HG03354 (cell line): ENCODE data around the gene UROD.
A peak's percentile ranks its signal among the peaks of the same experiment; 100 is the strongest.

Experiments
- ATAC-seq: cut with Tn5 transposase; IDR thresholded peaks from one replicate; pipeline ENCODE4 v1.9.1; 2021; ENCODE audit warnings: mild to moderate bottlenecking; ENCODE audit not compliant: unreplicated experiment, poor library complexity, severe bottlenecking

Gene UROD

DNA sequence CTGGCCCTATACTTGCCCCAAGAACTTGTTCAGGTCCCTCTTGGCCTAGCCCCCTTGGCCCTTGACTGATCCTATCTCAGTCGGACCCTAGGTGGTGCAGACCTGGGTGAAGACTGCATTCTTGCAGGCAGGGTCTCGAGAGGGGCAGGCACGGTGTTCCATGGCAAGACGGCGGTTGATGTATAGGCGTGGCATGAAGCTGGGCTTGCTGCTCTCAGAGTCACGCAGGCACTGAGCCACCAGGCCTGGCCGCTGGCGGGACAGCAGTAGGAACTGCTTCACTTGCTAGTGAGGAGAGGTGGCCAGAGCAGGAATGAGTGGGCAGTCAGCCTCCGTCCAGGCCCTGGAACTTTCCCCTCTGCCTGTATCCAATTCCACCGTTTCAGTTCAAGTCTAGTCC, 4.7 kb upstream of the UROD start:
- ATAC-seq, result no peak

DNA sequence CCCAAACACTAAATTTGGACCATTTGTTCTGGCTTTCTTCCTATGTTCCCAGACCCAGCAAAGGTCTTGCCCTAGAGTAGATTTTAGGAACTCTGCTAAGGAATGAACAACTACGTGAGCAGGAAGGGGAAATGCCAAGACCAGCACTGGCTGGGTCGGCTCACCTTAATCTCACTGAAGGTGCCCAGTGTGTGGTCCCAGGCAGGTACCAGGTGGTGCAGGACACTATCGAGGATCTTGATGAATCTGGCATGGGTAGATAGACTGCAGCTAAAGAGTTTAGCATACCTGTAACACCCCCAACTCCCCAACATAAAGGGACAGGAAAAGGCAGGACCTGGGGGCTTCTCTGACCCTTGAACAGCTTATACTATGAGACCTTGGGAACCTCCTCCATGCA, 4.0 kb upstream of the UROD start:
- no peak for ATAC-seq

DNA sequence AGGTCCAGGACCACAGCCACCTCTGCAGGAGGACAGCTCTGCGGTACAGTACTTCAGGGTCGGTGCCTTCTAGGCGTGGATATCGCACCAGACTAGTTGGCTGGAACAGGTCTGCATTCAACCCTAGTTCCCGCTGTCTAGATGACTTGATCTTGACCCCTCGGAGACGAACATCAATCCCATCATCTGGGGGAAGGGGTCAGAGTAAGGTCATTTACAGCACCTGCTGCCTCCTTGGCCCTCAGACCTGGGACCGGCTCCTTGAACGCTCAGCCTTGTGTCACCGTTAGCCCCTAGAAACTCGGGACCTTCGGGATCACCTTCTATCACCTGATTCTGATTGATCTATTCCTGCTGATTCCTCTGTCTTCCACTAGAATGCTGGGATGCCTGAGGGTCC, 3.5 kb upstream of the UROD start:
- ATAC-seq, result no peak

DNA sequence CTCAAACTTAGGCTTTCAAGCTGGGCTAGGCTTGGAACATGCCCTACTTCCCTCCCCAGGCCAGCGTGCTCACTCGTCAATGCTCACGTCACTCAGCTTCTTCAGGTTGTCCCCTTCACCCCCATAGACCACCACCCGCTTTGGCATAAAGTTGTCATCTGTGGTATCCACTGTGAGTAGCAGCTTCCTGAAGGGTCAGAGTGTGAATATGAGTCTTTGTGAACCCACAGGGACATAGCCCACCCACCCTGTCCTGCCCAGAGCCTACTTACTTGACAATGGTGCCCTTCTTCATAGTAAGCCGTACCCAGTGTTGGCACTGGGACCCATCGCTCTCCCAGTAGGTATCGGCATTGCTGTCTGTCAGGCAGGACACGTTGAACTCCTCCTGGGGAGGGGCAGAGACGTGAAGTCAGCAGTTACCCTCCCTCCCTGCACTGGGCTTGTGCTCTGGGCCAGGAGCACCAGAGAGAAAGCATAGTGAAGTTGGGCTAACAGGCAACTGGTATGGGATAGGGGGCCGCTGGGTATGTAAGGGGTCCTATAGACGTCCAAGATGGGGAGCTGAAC, 2.7 kb upstream of the UROD start:
- ATAC-seq, result no peak

DNA sequence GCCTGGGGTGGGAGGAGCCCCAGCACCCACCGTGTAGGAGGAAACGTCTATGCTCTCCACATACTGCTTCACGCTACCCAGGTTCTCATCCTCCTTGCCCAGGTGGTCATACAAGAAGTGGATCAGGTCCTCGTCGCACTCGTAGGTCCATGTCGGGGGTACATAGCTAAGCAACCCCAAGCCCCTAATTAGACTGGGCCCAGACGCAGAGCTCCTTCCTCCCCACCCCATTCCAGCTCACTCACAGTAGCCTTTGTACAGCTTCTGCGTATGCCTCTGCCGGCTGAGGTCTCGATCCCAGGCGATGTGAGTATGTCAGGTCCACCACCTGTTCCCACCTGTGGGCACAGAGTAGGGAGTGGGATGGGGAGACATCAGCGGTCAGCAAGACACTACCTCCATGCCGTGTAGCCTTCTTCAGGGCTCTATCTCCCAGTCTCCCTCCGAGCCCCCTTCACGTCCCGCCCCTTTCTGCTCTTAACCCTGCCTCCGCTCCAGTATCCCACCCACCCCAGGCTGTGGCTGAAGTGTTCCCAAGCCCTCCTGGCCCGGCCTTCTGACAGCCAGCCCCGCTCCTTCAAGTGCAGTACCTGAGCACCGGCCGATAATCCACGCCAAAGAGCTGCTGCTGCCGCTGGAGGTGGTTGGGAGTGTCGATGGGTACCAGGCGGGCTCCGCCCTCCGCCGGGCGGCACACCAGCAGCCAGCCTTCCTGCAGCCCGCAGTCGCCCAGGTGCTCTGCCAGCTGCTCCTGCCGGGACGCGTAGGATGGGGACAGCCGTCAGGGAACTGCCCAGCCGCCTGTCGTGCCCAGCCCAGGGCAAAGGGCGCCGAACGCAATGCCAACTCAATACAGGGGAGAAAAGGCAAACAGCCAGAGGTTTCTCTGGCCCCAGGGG, 1.8 kb upstream of the UROD start:
- ATAC-seq, result no peak

DNA sequence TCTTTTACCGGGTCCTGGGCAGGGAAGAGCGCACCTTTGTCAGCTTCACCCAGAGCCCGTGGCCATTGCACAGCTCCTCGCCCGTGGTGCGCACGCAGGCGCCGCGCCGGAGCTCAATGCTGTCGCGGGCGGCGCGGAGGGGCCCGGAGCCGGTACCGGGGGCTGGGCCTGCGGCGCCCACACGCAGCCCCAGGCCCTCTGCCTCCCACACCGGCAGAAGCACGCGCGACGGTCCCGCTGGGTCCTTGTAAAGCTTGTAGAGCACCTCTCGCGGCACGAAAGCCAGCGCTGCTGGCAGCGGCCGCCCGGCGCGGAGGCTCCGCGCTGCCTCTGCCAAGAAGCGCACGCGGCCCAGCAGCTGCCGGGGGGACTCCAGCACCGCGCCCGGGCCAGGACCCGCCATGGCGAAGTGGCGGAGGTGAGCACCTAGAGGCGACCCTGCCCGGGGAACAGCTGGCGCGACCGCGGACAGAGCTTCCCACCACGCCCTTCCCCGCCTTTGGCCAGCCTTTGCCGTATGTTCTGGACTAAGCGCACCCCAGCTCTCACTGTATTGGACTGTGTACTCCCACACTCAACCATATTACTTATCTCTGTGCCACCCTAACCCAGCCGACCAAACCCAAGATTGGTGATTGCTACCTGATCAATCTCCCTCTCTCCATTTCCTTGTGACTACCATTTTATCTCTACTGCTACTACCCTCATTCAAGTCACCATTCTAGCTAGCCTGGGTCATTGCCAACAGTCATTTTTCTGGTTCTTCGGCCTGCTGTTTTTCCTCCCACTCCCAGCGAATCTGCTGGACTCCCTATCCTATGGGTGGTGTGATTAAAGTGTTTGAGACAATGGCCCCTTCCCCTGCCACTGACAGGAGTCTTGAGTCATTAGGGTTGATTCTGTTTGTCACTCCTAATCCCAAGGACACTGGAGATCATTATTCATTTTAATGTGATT, 921 bp upstream of the UROD start, which contains the start of gene HECTD3:
Gene HECTD3, minus strand, starts transcription at position 470 of the 957 bp plus-strand sequence. Its CDS starts 67 bp downstream, at position 403.
- peak; percentile 74 for ATAC-seq

DNA sequence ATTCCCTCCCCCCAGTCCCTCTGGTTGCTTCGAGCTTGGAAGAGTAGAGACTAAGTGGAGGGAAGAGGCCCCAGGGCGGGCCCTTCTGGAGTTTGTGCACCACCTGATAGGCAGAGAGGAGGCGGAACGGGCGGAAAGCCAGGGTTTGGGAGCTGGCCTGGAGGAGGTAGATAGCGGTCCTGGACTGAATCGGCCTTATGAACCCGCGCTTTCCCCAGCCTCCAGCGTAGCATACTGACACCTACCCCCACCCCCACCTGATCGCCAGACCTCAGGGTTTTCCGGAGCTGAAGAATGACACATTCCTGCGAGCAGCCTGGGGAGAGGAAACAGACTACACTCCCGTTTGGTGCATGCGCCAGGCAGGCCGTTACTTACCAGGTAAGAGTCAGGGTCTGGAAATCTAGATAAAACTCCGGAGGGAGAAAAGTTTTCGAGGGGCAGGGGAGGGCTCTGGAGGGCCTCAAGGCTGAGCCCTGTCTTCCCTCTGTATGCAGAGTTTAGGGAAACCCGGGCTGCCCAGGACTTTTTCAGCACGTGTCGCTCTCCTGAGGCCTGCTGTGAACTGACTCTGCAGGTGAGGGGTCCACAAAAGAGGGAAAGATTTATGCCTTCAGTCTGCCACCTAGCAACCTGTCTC, 705 bp downstream of the UROD start:
- no peak for ATAC-seq

DNA sequence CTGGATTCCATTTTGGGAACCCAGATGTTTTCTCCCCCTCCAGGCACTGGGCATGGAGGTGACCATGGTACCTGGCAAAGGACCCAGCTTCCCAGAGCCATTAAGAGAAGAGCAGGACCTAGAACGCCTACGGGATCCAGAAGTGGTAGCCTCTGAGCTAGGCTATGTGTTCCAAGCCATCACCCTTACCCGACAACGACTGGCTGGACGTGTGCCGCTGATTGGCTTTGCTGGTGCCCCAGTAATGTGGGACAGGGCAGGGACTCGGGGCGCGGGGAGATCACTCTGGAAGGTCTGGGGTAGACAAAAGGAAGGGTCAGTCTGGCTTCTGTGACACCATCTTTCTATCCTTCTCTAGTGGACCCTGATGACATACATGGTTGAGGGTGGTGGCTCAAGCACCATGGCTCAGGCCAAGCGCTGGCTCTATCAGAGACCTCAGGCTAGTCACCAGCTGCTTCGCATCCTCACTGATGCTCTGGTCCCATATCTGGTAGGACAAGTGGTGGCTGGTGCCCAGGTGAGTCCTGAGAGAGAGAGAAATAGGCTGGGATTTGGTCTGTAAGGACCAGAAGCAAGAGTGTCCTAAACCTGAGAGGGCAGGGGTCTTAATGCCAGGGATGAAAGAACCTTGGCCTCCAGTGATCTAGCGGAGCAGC, 1.6 kb downstream of the UROD start:
- ATAC-seq, result no peak

DNA sequence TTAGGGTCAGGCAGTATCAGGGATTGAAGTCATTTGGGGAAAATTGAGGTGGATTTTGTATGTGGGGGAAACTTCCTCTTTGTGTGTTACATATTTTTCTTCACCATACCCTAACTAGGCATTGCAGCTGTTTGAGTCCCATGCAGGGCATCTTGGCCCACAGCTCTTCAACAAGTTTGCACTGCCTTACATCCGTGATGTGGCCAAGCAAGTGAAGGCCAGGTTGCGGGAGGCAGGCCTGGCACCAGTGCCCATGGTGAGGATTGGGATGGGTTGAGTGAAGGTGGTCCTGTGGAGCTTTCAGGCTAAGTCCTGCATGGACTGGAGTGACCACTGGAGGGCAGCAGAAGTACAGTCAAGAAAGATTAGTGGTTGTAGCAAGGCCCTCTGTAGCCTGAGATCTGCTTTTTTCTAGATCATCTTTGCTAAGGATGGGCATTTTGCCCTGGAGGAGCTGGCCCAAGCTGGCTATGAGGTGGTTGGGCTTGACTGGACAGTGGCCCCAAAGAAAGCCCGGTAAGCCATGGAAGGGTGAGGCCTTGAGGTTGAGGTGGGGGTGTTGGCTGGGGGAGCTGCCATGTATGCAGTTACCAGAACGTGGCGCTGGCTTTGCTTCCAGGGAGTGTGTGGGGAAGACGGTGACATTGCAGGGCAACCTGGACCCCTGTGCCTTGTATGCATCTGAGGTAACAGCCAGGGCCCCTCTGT, 2.4 kb downstream of the UROD start:
- ATAC-seq, result no peak

DNA sequence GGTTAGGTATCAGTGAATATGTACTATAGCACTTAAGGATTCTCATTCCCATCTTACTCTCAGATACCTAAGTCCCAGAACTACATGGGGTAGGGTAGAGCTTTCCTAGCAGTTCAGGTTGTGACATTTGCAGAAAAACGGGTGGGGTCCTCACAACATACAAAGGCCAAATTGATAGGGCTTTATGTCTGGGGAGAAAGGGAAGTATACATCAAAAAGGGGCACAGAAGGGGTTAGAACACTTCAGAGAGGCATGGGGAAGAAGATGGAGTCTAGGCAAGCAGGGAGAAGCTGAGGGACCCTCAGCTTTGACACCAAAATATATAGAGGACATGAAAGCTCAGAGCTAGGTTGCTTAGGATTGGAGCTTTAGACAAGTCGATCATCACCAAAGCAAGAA, 3.6 kb downstream of the UROD start:
- ATAC-seq, result no peak

DNA sequence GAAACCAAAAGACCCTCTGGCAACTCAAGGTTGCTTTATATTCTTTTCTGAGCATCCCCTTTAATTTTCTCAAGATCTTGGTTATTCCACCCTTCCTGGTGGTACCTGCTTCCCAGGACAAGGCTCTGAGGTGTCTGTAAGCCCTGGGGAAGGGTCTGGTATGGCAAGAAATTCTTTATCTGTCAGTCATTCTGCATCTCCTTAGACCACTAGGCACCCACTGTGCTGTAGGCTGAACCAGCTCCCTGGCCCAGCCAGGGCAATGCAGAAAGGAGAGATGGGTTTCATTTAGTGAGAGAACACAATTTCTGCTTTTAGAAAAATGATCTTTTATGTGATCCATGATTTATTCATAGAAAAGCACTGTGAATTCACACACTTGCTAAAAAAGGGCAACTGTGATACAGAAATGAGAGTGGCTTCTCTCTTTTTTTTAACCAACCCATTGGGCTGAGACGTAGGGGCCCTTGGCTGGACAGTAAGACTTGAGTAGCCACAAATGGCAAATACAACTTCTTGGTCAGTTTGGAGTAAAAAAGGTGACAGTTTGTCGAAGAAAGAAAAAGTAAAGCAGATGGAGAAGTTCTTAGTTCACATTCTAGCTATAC, 4.1 kb downstream of the UROD start:
- no peak for ATAC-seq

DNA sequence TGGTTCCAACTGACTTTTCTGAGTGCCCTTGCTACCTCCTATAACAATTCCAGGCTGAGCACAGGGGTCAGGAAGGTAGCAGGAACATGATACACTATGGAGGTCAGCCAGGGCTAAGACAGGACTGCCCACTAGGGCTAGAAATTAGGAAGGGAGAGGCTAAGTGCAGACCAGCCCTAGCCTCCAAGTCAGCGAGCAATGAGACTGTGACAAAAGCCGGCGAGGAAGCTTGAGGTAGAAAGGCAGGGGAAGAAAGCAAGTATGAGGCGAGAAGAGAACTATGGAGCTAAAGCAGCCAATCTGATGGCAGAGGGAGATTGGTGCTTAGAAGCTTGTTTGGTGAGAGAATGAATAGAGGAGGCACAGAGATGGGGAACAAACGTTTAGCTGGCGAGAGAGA, 4.7 kb downstream of the UROD start:
- no peak for ATAC-seq

DNA sequence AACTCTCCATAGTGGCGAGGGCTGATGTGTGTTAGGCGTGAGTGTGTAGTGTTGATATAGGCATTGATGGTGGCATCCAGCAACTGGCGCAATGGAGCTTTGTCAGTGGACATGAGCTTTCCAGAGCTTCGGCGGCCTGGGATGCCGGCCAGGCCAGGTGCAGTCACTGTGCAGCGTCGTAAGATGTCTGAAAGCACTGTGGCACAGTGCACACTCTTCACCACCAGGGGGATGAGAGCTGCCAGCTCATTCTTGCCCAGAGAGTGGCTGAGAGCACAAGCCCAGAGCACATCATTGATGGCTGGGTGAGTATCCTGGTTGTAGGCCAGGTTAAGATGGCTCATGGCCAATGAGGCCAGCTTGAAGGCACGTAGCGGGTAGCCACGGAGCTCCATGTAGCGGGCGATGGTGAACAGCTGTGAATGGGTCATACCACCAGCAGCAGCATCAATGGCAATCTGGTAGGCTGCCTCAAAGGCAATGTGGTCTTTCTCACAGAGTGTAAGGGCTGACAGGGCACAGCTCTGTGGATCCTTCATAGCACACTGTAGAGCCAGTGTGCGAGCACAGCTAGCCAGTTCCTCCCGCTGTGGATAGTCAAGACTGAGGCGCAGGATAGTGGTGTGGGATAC, 6.7 kb downstream of the UROD start:
- ATAC-seq, result peak; percentile 79

DNA sequence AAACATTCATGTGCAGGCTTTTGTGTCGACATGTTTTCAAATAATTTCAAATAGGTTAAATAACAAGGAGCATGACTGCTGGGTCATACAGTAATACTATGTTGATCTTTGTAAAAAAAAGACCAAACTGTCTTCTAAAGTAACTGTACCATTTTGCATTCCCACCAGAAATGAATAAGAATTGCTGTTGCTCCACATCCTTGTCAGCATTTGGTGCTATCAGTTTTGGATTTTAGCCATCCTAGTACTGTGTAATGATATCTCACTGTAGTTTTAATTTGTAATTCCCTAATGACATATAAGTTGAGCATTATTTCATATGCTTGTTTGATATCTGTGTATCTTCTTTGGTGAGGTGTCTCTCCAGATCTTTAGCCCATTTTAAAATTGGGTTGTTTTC, 11.6 kb downstream of the UROD start:
- no peak for ATAC-seq

DNA sequence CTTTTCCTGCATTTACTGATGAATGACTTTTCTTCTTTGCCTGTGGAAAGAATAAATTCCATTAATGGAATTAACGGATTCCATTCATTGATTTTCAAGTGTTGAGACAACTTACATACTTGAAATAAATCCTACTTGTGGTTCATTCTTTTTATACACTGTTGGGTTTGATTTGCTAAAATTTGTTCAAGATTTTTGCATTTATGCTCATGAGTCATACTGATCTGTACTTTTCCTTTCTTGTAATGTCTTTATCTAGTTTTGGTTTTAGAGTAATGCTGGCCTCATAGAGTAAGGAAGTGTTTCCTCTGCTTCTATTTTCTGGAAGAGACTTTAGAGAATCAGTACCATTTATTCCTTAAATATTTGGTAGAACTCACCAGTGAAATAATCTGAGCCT, 14.4 kb downstream of the UROD start:
- no peak for ATAC-seq

DNA sequence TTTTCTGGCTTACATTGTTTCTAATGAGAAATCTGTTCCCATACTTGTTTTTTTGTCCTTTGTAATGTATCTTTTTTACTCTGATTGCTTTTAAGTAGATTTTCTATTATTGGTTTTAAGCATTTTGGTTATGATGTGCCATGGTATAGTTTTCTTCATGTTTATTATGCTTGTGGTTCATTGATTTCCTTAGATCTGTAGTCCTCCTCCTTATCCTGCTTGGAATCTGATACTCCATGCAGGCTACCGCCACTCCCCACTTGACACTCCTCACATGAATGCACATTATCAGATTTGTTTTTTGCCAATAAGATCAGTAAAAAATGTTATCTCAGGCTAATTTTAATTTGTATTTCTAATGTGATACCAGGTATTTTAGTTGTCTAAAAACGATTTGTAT, 20.8 kb downstream of the UROD start:
- ATAC-seq, result no peak

DNA sequence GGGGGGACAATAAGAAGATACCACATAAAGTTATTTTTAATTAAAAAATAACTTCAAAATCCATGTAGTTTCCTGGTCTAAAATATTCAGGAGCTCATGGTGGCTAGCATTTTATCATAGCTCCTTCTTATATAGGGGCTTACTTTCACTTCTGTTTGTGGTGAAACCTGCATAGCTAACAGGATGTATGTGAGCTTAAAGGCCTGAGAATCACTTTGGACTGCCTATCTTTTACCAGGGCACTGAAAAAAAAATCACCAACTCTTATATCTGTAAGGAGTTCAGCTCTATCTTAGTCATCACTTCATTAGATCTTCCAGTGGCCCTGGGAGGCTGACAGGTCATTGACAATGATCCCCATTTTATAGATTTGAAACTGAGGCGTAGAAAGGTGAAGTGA, 21.3 kb downstream of the UROD start:
- no peak for ATAC-seq
